GM10266 (cell line): Measurements from ENCODE around the gene PKDCC.

Experiments
- DNase-seq: peaks from one replicate; pipeline ENCODE4 v3.0.0; 2012; ENCODE audit errors: extremely low spot score
- CTCF ChIP-seq: IDR thresholded peaks from 2 replicates; pipeline ENCODE4 v1.5.1; 2012; ENCODE audit warnings: mild to moderate bottlenecking, low read depth; ENCODE audit not compliant: control insufficient read depth, insufficient read depth; ENCODE audit errors: missing control alignments

The PKDCC gene

GRCh38 chr2:42045848-42046748, 1.7 kb upstream of the PKDCC start:
- no peak for TF ChIP-seq CTCF
- DNase-seq, result no peak

GRCh38 chr2:42046819-42047487, 868 bp upstream of the PKDCC start:
- no peak for TF ChIP-seq CTCF

GRCh38 chr2:42048299-42049220, 739 bp downstream of the PKDCC start:
- TF ChIP-seq CTCF, result no peak
- no peak for DNase-seq

More at GRCh38 chr2:42046819-42047487, 868 bp upstream of the PKDCC start:
- DNase-seq, result peak; percentile 53

GRCh38 chr2:42049221-42050009, 1.6 kb downstream of the PKDCC start:
- no peak for TF ChIP-seq CTCF
- DNase-seq, result no peak

- no peak for TF ChIP-seq CTCF
- DNase-seq, result no peak
Observed at GRCh38 chr2:42050010-42050702, 2.3 kb downstream of the PKDCC start.
